NCI-H446 (cell line): ENCODE measurements around the gene FOXP1.

Source experiments
- DNase-seq, 2 experiments: peaks; one replicate each; lab custom pipeline; 2025; lab: John Stamatoyannopoulos, UW

The FOXP1 gene

DNA sequence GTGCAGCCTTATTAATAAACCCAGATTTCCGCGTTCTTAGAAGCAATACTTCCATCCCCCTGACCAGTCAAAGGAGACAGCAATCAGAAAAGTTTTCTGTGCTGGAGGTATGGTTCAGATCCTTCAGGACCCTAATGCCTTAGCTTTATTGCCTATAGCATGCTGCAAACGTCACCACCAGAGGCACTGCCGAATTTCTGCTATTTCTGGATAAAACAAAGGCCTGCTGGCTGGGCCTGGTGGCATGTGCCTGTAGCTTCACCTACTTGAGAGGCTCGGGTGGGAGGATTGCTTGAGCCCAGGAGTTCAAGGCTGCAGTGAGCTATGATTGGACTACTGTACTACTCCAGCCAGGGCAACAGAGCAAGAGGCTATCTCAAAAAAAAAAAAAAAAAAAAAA is 407.2 kb downstream of the FOXP1 start:
- DNase-seq: no peak

DNA sequence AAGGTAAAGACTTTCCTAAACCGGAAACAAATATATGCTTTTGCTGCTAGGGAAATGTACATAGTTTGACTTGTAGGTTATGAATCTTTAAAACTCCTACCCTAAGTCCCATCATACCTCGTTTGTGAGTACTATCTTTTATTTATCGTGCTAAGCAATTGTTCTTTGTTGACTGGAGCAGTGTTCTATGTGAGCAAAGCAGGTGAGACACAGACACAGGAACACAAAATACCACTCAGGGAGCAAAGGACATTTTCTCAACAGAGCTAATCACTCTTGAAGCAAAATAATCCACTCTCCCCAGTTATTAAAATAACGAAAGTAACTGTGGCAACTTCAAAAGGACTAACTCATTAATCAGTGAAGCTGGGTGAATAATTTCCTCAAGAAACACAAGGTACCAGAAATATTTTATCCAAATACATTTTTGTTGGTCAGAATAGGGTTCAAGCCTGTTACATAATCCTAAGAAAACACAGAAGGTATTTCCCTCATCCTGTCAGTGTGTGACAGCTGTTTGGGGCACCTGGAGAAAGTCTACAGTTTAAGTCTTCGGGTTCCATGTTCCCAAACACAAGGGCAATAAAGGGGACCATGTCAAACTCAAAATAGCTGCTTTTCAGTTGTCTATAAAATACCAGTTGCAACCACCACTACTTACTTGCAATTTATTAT is 407.7 kb downstream of the FOXP1 start:
- DNase-seq: no peak

DNA sequence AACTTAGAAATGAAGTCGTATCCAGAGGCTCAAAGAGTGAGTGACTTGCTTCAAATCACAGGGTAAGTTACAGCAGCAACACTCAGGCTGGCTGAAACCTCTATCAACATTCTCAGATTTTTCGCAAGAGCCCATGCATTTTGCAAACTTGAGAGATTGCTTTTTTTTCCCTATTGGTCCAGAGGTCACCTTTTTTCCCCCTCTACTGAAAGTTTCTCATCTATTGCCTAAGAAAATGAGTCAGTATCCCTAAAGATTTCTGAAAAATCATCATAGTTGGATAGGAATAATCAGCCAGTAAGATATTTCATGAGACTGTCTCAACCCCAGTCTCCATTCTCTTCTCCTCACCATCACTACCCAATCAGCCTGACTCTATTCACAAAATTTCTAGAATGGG is 410.6 kb downstream of the FOXP1 start:
- no peak for DNase-seq

DNA sequence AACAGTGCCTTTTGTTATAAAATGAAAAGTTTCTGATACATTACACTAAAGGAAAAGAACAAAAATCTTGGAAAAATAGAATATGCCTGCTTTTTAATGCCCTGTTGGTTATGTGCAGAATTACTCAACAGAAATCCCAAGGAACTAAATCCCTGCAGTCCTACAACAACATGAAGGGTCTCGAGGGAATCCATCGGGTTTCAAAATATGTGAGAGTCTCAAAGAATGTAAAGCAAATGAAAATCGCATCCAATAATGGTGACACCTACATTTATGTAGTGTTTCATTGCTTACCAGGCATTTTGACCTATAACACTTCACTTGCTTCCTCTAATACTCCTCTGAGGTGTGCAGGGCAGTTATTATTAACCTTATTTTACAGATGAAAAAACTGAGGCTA is 411.3 kb downstream of the FOXP1 start:
- DNase-seq: no peak

DNA sequence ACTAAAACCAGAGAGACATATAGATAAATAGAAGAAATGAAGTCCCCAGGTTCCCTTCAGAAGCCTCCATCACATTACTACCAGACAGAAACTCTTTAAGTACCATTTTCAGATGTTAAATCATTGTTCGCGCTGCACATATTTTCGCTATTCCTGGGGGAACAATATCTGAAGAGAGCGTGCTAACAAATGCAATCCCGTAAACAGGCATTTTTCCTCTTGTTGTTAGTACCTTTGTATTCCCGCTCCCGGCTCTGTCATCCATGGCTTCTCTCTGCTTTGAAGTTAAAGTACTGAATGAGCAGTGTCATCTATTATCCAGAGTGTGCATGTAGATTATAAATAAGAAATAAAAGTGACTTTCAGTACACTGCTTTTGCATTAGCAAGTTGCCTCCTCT is 412.3 kb downstream of the FOXP1 start:
- DNase-seq: no peak

- DNase-seq: no peak
Observed at GRCh38 chr3:71168880-71169411, 414.6 kb downstream of the FOXP1 start.

GRCh38 chr3:71168121-71168721 is 415.3 kb downstream of the FOXP1 start:
- DNase-seq: no peak

DNA sequence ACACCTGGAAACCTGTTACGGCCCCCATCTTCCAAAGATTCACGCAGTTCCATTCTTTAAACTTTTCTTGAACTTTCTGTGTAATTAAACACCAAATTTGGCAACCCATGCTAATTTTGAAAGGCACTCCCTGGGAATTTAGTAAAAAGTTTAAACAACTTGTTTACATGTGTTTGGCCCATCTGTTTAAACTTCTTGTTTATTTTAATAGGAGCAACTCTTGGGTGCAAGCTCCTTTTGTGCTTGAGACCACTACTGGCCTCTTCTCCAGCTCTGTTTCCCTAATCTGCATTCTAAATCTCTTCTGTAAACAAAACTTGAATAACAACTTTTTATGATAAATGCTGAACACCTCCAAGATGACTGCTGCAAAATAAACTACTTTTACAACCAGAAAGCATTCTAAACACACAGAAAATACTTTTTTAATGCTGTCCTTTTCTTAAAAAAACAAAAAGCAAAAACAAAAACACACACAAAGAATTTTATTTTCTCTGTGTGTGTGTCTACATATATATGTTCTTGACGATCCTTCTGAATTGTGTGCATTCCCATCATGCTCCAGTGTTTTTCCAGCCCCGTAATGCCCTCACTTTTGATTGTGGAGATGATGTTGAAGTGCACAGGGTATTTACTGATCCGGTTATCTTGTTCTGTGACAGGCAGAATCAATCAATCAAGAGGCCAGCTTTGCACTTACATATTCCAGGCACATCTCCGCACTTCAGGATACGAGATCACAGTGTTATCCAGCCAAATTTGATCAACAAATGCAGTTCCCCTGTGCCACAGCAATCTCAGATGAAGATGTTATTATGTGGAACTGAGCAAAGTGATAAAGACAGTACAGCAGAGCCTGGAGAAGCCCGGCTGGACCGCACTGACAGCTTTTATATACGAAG is 416.9 kb downstream of the FOXP1 start:
- DNase-seq: no peak

- no peak for DNase-seq
Observed at GRCh38 chr3:71164881-71165280, 418.6 kb downstream of the FOXP1 start.

DNA sequence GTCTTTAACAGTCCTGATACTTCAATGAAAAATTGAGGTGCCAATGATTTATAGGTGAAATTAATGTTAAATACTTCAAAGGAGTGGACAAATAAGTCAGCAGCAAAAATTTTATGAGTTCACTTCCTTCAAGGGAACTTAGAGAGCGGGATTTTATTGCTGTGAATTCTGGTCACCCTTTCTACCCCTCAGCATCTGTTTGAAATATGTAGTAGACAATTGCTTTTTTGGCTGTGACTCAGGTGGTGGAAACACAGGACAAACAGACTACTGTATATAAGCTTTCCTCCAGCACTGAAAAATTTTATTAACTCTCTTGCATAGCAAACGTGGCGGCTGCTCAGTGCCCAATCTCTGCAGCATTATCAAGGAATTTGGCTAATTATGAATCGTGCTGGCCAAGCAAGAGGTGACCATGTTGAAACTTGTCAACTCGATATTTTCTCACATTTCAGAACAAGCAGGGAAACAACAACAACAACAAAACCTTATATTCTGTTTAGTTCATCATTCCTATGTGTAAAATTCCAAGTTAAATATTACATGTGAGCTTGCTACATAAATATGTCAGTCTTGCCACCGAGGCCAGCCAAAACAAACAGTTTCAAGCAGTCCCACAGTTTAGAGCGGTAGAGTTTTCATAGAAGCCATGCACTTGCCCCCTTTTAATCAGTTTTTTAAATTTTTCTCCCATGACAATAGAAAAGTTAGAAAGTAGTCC is 420.2 kb downstream of the FOXP1 start:
- no peak for DNase-seq

DNA sequence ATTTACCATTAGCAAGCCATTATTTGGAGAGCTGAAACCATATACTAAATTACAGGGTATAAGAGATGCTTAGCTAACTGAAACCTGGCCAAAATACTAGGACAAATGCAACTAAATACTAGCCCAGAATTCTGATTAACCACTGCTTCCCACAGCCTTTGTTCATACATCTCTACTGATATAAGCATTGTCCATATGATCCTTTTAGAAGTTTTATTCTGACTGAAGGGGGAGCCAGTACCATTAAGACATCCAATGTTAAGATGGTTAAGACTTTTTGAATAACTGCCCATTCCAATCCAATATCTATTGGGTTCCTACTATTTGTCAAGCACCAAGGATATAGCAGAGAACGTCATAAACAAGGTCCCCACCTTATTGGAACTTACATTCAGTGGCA is 421.3 kb downstream of the FOXP1 start:
- DNase-seq: no peak

DNA sequence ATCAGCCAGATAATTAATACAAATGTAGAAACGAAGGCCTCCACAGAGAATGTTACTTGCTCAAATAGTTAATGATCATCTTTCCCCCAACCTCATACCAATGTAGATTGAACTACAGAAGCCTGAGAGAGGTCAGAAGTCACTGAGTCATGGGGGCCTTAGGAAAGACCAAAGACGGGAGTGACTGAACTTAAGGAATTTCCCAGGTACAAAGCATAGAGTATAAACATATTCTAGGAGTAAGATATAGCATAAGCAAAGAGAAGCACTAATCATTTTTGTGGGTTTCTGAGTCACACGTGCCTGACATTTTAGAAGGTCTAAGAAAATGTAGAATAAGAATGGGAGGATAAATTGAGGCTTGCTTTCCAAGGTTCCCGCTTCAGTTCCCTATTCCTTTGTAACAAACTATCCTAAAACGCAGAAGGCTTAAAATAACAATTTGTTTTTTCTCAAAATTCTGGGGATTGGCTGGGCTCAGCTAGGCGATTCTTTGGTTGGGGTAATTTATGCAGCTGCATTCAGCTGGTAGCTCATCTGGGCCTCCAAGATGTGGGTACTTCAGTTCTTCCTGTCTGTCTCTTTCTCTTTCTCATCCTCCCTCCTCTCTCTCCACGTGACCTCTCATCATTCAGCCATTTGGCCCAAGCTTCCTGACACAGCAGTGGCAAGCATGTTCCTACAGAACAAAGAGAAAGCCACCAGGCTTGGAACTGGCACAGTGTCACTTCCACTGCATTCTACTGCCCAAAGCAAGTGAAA is 422.6 kb downstream of the FOXP1 start:
- no peak for DNase-seq

GRCh38 chr3:71156062-71156665 is 427.4 kb downstream of the FOXP1 start:
- no peak for DNase-seq

DNA sequence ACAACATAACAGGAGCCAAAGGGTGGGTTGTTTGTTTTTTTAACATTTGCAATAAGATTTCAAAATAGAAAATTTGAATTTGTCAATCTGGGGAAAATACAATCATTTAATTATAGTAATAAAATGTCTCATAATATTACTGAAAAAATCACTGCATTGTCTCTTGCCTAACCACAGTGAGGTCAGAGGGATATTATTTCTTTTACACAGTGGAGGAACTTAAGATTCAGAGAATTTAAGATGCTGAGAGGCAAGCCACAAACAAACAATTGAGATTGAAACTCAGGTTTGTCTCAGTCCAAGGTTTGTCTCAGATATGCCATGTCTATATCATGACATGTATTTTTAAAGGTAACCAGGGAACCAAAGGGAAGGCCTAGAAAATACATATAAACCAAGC is 428.7 kb downstream of the FOXP1 start:
- no peak for DNase-seq

- DNase-seq: no peak
Observed at GRCh38 chr3:71153713-71154112, 429.8 kb downstream of the FOXP1 start.

- no peak for DNase-seq
Observed at GRCh38 chr3:71152892-71153265, 430.6 kb downstream of the FOXP1 start.

- no peak for DNase-seq
Observed at GRCh38 chr3:71152039-71152891, 431.3 kb downstream of the FOXP1 start.

- no peak for DNase-seq
Observed at GRCh38 chr3:71149959-71150954, 433.3 kb downstream of the FOXP1 start.
